HEK293 (cell line): Measurements from ENCODE around the gene NID1.

Experiments used
- CTCF ChIA-PET: fragments of 350-600 bp; formaldehyde crosslinking; extraction: SDS; loops from one replicate; lab custom pipeline; 2021; ENCODE audit warnings: antibody characterized with exemption; lab: Yijun Ruan, JAX
- POLR2A ChIA-PET: fragments of 300-600 bp; formaldehyde crosslinking; extraction: SDS; loops from one replicate; lab custom pipeline; 2020; ENCODE audit warnings: antibody characterized with exemption, inconsistent platforms; lab: Yijun Ruan, JAX
- H3K27ac ChIP-seq: fragments of 200-500 bp; sonication (Bioruptor generic); 2 replicates; pipeline ENCODE4 v1.5.1; 2014; ENCODE audit warnings: low read depth, low read length, control low read depth, inconsistent platforms; ENCODE audit errors: extremely low read depth
- H3K36me3 ChIP-seq, 2 experiments: fragments of 200-500 bp in 1 of 2; sonication (Bioruptor generic) in 1 of 2; 1 replicate in 1 of 2; 2 replicates in 1 of 2; pipeline ENCODE4 v1.5.1; 2014 to 2017; ENCODE audit warnings: inconsistent platforms in 2 of 2, low read length in 2 of 2; ENCODE audit not compliant: control insufficient read depth in 2 of 2, insufficient read depth in 1 of 2
- H3K4me1 ChIP-seq: fragments of 200-500 bp; sonication (Bioruptor generic); 2 replicates; pipeline ENCODE4 v1.5.1; 2014; ENCODE audit warnings: mild to moderate bottlenecking, low read length, inconsistent platforms; ENCODE audit not compliant: control insufficient read depth, insufficient read depth
- H3K4me3 ChIP-seq: 2 replicates; pipeline ENCODE4 v1.5.1; 2011; ENCODE audit warnings: low read depth, mild to moderate bottlenecking, control low read depth, low read length, moderate library complexity
- H3K9me3 ChIP-seq: fragments of 200-500 bp; sonication (Bioruptor generic); 2 replicates; pipeline ENCODE4 v1.5.1; 2014; ENCODE audit warnings: low read depth, low read length, inconsistent platforms; ENCODE audit not compliant: control insufficient read depth, insufficient read depth
- ELK4 ChIP-seq: IDR thresholded peaks from 2 replicates; pipeline ENCODE4 v1.6.1; 2011; ENCODE audit warnings: mild to moderate bottlenecking, low read depth, low read length, borderline replicate concordance
- KLF16 ChIP-seq: fragments of 450-650 bp; formaldehyde crosslinking; IDR thresholded peaks from 2 replicates; pipeline ENCODE4 v1.5.1; 2017; ENCODE audit warnings: missing biosample characterization, missing genetic modification characterization
- MEIS1 ChIP-seq: sonication (generic); formaldehyde crosslinking; IDR thresholded peaks from 2 replicates; pipeline ENCODE4 v1.8.1; 2022; ENCODE audit warnings: missing genetic modification reagents, mild to moderate bottlenecking, borderline replicate concordance
- PRDM2 ChIP-seq: fragments of 450-650 bp; formaldehyde crosslinking; IDR thresholded peaks from 2 replicates; pipeline ENCODE4 v1.5.1; 2016; ENCODE audit warnings: missing biosample characterization, missing genetic modification characterization, borderline replicate concordance
- SALL2 ChIP-seq: fragments of 450-650 bp; formaldehyde crosslinking; IDR thresholded peaks from 2 replicates; pipeline ENCODE4 v1.5.0; 2017; ENCODE audit warnings: missing biosample characterization, mild to moderate bottlenecking, missing genetic modification characterization, borderline replicate concordance
- SCRT1 ChIP-seq: fragments of 450-650 bp; formaldehyde crosslinking; IDR thresholded peaks from 2 replicates; pipeline ENCODE4 v1.5.1; 2016; ENCODE audit warnings: missing biosample characterization, missing genetic modification characterization, borderline replicate concordance
- SETDB1 ChIP-seq: IDR thresholded peaks from one replicate; pipeline ENCODE4 v1.6.1; 2017; ENCODE audit warnings: mild to moderate bottlenecking, low read length, moderate library complexity, mixed read lengths; ENCODE audit not compliant: insufficient read length
- TRIM28 ChIP-seq: IDR thresholded peaks from 2 replicates; pipeline ENCODE4 v1.6.1; 2011; ENCODE audit warnings: low read length, control low read depth, borderline replicate concordance
- YY2 ChIP-seq: fragments of 450-650 bp; formaldehyde crosslinking; IDR thresholded peaks from 2 replicates; pipeline ENCODE4 v1.5.1; 2016; ENCODE audit warnings: missing biosample characterization, missing genetic modification characterization
- ZNF121 ChIP-seq: fragments of 450-650 bp; formaldehyde crosslinking; IDR thresholded peaks from 2 replicates; pipeline ENCODE4 v1.5.1; 2016; ENCODE audit warnings: missing biosample characterization, missing genetic modification characterization
- ZNF16 ChIP-seq: fragments of 450-650 bp; formaldehyde crosslinking; IDR thresholded peaks from 2 replicates; pipeline ENCODE4 v1.5.1; 2016; ENCODE audit warnings: low read depth, missing biosample characterization, missing genetic modification characterization
- ZNF214 ChIP-seq: fragments of 450-650 bp; formaldehyde crosslinking; IDR thresholded peaks from 2 replicates; pipeline ENCODE4 v1.5.1; 2017; ENCODE audit warnings: missing biosample characterization, mild to moderate bottlenecking, missing genetic modification characterization, borderline replicate concordance
- ZNF350 ChIP-seq: fragments of 450-650 bp; formaldehyde crosslinking; IDR thresholded peaks from 2 replicates; pipeline ENCODE4 v1.5.0; 2017; ENCODE audit warnings: missing biosample characterization, mild to moderate bottlenecking, missing genetic modification characterization
- ZNF366 ChIP-seq: fragments of 450-650 bp; formaldehyde crosslinking; conservative IDR thresholded peaks from 2 replicates; pipeline ENCODE4 v1.5.1; 2016; ENCODE audit warnings: missing biosample characterization, missing genetic modification characterization
- ZNF48 ChIP-seq: fragments of 450-650 bp; formaldehyde crosslinking; IDR thresholded peaks from 2 replicates; pipeline ENCODE4 v1.5.1; 2016; ENCODE audit warnings: missing biosample characterization, missing genetic modification characterization
- ZNF514 ChIP-seq: fragments of 450-650 bp; formaldehyde crosslinking; IDR thresholded peaks from 2 replicates; pipeline ENCODE4 v1.5.1; 2016; ENCODE audit warnings: missing biosample characterization, missing genetic modification characterization
- ZNF549 ChIP-seq: fragments of 450-650 bp; IDR thresholded peaks from 2 replicates; pipeline ENCODE4 v1.5.1; 2018; ENCODE audit warnings: missing biosample characterization, missing genetic modification characterization, mild to moderate bottlenecking, inconsistent platforms, moderate library complexity
- ZNF561 ChIP-seq: fragments of 450-650 bp; IDR thresholded peaks from 2 replicates; pipeline ENCODE4 v1.5.1; 2018; ENCODE audit warnings: missing biosample characterization, missing genetic modification characterization, borderline replicate concordance
- ZNF571 ChIP-seq: fragments of 450-650 bp; formaldehyde crosslinking; IDR thresholded peaks from 2 replicates; pipeline ENCODE4 v1.5.0; 2017; ENCODE audit warnings: missing biosample characterization, missing genetic modification characterization
- ZNF658 ChIP-seq: fragments of 450-650 bp; formaldehyde crosslinking; IDR thresholded peaks from 2 replicates; pipeline ENCODE4; 2016; ENCODE audit warnings: missing biosample characterization, missing genetic modification characterization
- ZNF768 ChIP-seq: fragments of 450-650 bp; formaldehyde crosslinking; IDR thresholded peaks from 2 replicates; pipeline ENCODE4 v1.5.1; 2018; ENCODE audit warnings: missing biosample characterization, mild to moderate bottlenecking, missing genetic modification characterization
- ZNF830 ChIP-seq: fragments of 450-650 bp; IDR thresholded peaks from 2 replicates; pipeline ENCODE4 v1.5.0; 2018; ENCODE audit warnings: missing biosample characterization, missing genetic modification characterization, low read depth, mild to moderate bottlenecking, moderate library complexity
- ZSCAN16 ChIP-seq: fragments of 450-650 bp; formaldehyde crosslinking; IDR thresholded peaks from 2 replicates; pipeline ENCODE4 v1.5.1; 2016; ENCODE audit warnings: missing biosample characterization, missing genetic modification characterization
- TF ChIP-seq, protein P1 (sequence below): fragments of 450-650 bp; formaldehyde crosslinking; IDR thresholded peaks from 2 replicates; pipeline ENCODE4 v1.5.1; 2016; ENCODE audit warnings: missing biosample characterization, missing genetic modification characterization
- TF ChIP-seq, protein P2 (sequence below): fragments of 450-650 bp; formaldehyde crosslinking; IDR thresholded peaks from 2 replicates; pipeline ENCODE4 v1.5.1; 2016; ENCODE audit warnings: missing biosample characterization, missing genetic modification characterization

NID1 gene

GRCh38 chr1:236009857-236010256, 55.0 kb downstream of the NID1 start:
- H3K27ac ChIP-seq = no peak overlapping the region
- no peaks in the 10 kb centered on the region for H3K4me1 ChIP-seq
- H3K9me3 ChIP-seq = no peaks in the 10 kb centered on the region
- ChIA-PET POLR2A (no interaction called here), CTCF (interaction anchor here (0.7 to 2.3 kb wide), 2 partner anchors 38 to 776 kb away, joined by 4 to 9 read pairs; no protein-coding TSS in a partner anchor)
- no peak overlapping the region for H3K4me3 ChIP-seq
- no peak for TF ChIP-seq ZNF16 (tag by site-specific recombination)
- no peak for TF ChIP-seq ZNF830 (tag by site-specific recombination)
- no peak for TF ChIP-seq TRIM28
- TF ChIP-seq ZNF366 (tag by site-specific recombination) = no peak
- TF ChIP-seq ZNF48 = no peak
- TF ChIP-seq ZSCAN16 (tag by site-specific recombination) = no peak
- TF ChIP-seq MEIS1 (CRISPR knock-in tag) = no peak
- TF ChIP-seq ELK4 = no peak
- TF ChIP-seq ZNF571 (tag by site-specific recombination) = no peak
- TF ChIP-seq, protein P1, sequence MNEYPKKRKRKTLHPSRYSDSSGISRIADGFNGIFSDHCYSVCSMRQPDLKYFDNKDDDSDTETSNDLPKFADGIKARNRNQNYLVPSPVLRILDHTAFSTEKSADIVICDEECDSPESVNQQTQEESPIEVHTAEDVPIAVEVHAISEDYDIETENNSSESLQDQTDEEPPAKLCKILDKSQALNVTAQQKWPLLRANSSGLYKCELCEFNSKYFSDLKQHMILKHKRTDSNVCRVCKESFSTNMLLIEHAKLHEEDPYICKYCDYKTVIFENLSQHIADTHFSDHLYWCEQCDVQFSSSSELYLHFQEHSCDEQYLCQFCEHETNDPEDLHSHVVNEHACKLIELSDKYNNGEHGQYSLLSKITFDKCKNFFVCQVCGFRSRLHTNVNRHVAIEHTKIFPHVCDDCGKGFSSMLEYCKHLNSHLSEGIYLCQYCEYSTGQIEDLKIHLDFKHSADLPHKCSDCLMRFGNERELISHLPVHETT = no peak
- TF ChIP-seq YY2 (tag by site-specific recombination) = no peak
- no peak for TF ChIP-seq ZNF121 (tag by site-specific recombination)
- TF ChIP-seq ZNF549 = no peak
- TF ChIP-seq ZNF514 = no peak
- no peak for TF ChIP-seq SETDB1
- no peak for TF ChIP-seq SCRT1 (tag by site-specific recombination)
- peaks cover 3 to 47% of the 10 kb centered on the region in 2 experiments; a peak in 2 of 3 replicates for H3K36me3 ChIP-seq

GRCh38 chr1:236009191-236009590, 55.7 kb downstream of the NID1 start:
- H3K4me1 ChIP-seq = no peaks in the 10 kb centered on the region
- peaks cover 3 to 41% of the 10 kb centered on the region in 2 experiments; a peak in 2 of 3 replicates for H3K36me3 ChIP-seq
- no peak overlapping the region for H3K27ac ChIP-seq
- no peaks in the 10 kb centered on the region for H3K9me3 ChIP-seq
- ChIA-PET POLR2A (interaction anchor here (0.5 kb wide), 1 partner anchor 664 kb away, joined by 3 read pairs; no protein-coding TSS in a partner anchor), CTCF (interaction anchor here (0.7 to 2.3 kb wide), 2 partner anchors 37 to 775 kb away, joined by 4 to 9 read pairs; no protein-coding TSS in a partner anchor)
- no peak overlapping the region for H3K4me3 ChIP-seq
- TF ChIP-seq ZNF768 (tag by site-specific recombination) (no peak), ZNF549 (no peak), SALL2 (tag by site-specific recombination) (no peak), ZNF561 (no peak), KLF16 (tag by site-specific recombination) (no peak), PRDM2 (tag by site-specific recombination) (no peak), ZNF658 (no peak), ZNF350 (tag by site-specific recombination) (no peak), ZNF214 (tag by site-specific recombination) (no peak)
- TF ChIP-seq, protein P2, sequence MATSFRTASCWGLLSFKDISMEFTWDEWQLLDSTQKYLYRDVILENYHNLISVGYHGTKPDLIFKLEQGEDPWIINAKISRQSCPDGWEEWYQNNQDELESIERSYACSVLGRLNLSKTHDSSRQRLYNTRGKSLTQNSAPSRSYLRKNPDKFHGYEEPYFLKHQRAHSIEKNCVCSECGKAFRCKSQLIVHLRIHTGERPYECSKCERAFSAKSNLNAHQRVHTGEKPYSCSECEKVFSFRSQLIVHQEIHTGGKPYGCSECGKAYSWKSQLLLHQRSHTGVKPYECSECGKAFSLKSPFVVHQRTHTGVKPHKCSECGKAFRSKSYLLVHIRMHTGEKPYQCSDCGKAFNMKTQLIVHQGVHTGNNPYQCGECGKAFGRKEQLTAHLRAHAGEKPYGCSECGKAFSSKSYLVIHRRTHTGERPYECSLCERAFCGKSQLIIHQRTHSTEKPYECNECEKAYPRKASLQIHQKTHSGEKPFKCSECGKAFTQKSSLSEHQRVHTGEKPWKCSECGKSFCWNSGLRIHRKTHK (tag by site-specific recombination) = no peak
